Fibroblast of skin of right quadriceps (primary cell): ENCODE measurements around the gene RAD51D.
"Not testable (repeated sequence)": the region's sequence is repeated elsewhere in the genome, so short reads cannot be mapped to it uniquely, and the experiment has no call there.

Experiments
- DNase-seq: peaks from one replicate; pipeline ENCODE4 v3.0.0-alpha.2; 2013

RAD51D gene

GRCh38 chr17:35141681-35142466 lies 22.2 kb upstream of the RAD51D start, which contains the start of gene NLE1:
TSS of gene NLE1 (minus strand) at chr17:35142303. CDS start at chr17:35142275, 28 bp downstream.
- DNase-seq, result peak; percentile 79

- no peak for DNase-seq
These were observed 18.6 kb upstream of the RAD51D start for GRCh38 chr17:35138218-35138617.

GRCh38 chr17:35135322-35135721 lies 15.7 kb upstream of the RAD51D start:
- no peak for DNase-seq

GRCh38 chr17:35132816-35133550 lies 13.3 kb upstream of the RAD51D start:
- no peak for DNase-seq

GRCh38 chr17:35132099-35132498 lies 12.4 kb upstream of the RAD51D start:
- no peak for DNase-seq

- DNase-seq, result no peak
These were observed 10.7 kb upstream of the RAD51D start for GRCh38 chr17:35130392-35130791.

- DNase-seq, result no peak
These were observed 10.3 kb upstream of the RAD51D start for GRCh38 chr17:35129973-35130351.

GRCh38 chr17:35129154-35129972 lies 9.7 kb upstream of the RAD51D start:
- no peak for DNase-seq

GRCh38 chr17:35127751-35128514 lies 8.3 kb upstream of the RAD51D start:
- peak; percentile 60 for DNase-seq

- DNase-seq, result no peak
These were observed 1.7 kb upstream of the RAD51D start, which contains the start of gene FNDC8 for GRCh38 chr17:35121315-35121714. TSS of gene FNDC8 (plus strand) at chr17:35121615. CDS start at chr17:35121694, 79 bp downstream.

- peak; percentile 29 for DNase-seq
These were observed 1.7 kb downstream of the RAD51D start for GRCh38 chr17:35117984-35118383.

GRCh38 chr17:35116845-35117244 lies 2.8 kb downstream of the RAD51D start:
- DNase-seq, result no peak

GRCh38 chr17:35110791-35111190 lies 8.9 kb downstream of the RAD51D start:
- not testable (repeated sequence) for DNase-seq

- no peak for DNase-seq
These were observed 14.7 kb downstream of the RAD51D start for GRCh38 chr17:35104844-35105450.

- DNase-seq, result no peak
These were observed 16.4 kb downstream of the RAD51D start for GRCh38 chr17:35103271-35103670.

GRCh38 chr17:35101725-35102124 lies 17.9 kb downstream of the RAD51D start:
- no peak for DNase-seq

GRCh38 chr17:35101036-35101435 lies 18.6 kb downstream of the RAD51D start:
- DNase-seq, result no peak

GRCh38 chr17:35099908-35100307 lies 19.8 kb downstream of the RAD51D start:
- DNase-seq, result no peak

- DNase-seq, result no peak
These were observed 21.9 kb downstream of the RAD51D start for GRCh38 chr17:35097776-35098175.

- DNase-seq, result no peak
These were observed 23.9 kb downstream of the RAD51D start for GRCh38 chr17:35095741-35096140.

- DNase-seq, result peak; percentile 79
These were observed 24.8 kb downstream of the RAD51D start for GRCh38 chr17:35094902-35095301.

GRCh38 chr17:35090707-35091106 lies 29.0 kb downstream of the RAD51D start:
- DNase-seq, result not testable (repeated sequence)
